A549 (cell line): Measurements from ENCODE around the gene KIF4A. TPM values are rescaled to one million over a fixed set of nuclear protein-coding genes. Genes with fewer than 3 reads are reported as not detected.

Experiments
- ATAC-seq, 2 experiments: fragments of 200-7000 bp in 1 of 2; fragments of >200 bp in 1 of 2; cut with Nextera tagmentation in 1 of 2; cut with Tn5 transposase in 1 of 2; 3 replicates each; pipeline versions ENCODE4 v1.8.0 to v1.9.1; 2018 to 2020; ENCODE audit warnings: mild to moderate bottlenecking in 1 of 2, moderate library complexity in 1 of 2
- CTCF ChIA-PET: fragments of 300-600 bp; sonication (Branson Sonifier 250); formaldehyde crosslinking; extraction: SDS; loops from one replicate; lab custom pipeline; 2021; ENCODE audit warnings: antibody characterized with exemption, inconsistent platforms; lab: Yijun Ruan, JAX
- POLR2A ChIA-PET: fragments of 350-600 bp; formaldehyde crosslinking; extraction: SDS; loops from one replicate; lab custom pipeline; 2021; ENCODE audit warnings: antibody characterized with exemption, inconsistent platforms; lab: Yijun Ruan, JAX
- DNase-seq, 2 experiments: peaks; one replicate each; pipeline versions ENCODE4 v3.0.0 to v3.0.0-alpha.2; 2011 to 2016; ENCODE audit warnings: low read depth in 1 of 2, low spot score in 1 of 2
- FAIRE-seq: peaks from 2 replicates; lab custom pipeline; 2011; peaks lifted over from hg19 to GRCh38; lab: Jason Lieb, UNC
- H3K27ac ChIP-seq, 2 experiments: fragments of >200 bp; sonication (Bioruptor Twin); formaldehyde crosslinking; 3 replicates each; pipeline ENCODE4 v1.5.1; 2016 to 2017
- H3K4me1 ChIP-seq: fragments of >200 bp; sonication (Bioruptor Twin); formaldehyde crosslinking; 3 replicates; pipeline ENCODE4 v1.6.1; 2016
- H3K4me2 ChIP-seq: fragments of >200 bp; sonication (Bioruptor Twin); formaldehyde crosslinking; 3 replicates; pipeline ENCODE4 v1.6.1; 2016
- H3K4me3 ChIP-seq: fragments of >200 bp; sonication (Bioruptor Twin); formaldehyde crosslinking; 3 replicates; pipeline ENCODE4 v1.5.1; 2016
- H3K9me3 ChIP-seq: fragments of >200 bp; sonication (Bioruptor Twin); formaldehyde crosslinking; 3 replicates; pipeline ENCODE4 v1.6.1; 2016
- BCL3 ChIP-seq: fragments of >200 bp; sonication (Bioruptor Twin); formaldehyde crosslinking; IDR thresholded peaks from 3 replicates; pipeline ENCODE4 v1.6.1; 2016
- CTCF ChIP-seq: fragments of >200 bp; sonication (Bioruptor Twin); formaldehyde crosslinking; IDR thresholded peaks from 3 replicates; pipeline ENCODE4 v1.5.1; 2016
- EHF ChIP-seq: fragments of 250-450 bp; sonication (Bioruptor Pico); IDR thresholded peaks from 2 replicates; pipeline ENCODE4 v1.5.0; 2020; ENCODE audit warnings: mild to moderate bottlenecking
- EHMT2 ChIP-seq: fragments of 200-600 bp; sonication (generic); IDR thresholded peaks from 2 replicates; pipeline ENCODE4 v1.6.1; 2016; ENCODE audit warnings: antibody characterized with exemption, low read depth, mild to moderate bottlenecking, moderate library complexity
- HDAC2 ChIP-seq: fragments of 200-600 bp; sonication (generic); IDR thresholded peaks from 2 replicates; pipeline ENCODE4 v1.6.1; 2016
- NR3C1 ChIP-seq: fragments of >200 bp; sonication (Bioruptor Twin); formaldehyde crosslinking; IDR thresholded peaks from 3 replicates; pipeline ENCODE4 v1.6.1; 2017
- PHF8 ChIP-seq: fragments of 200-600 bp; sonication (generic); IDR thresholded peaks from 2 replicates; pipeline ENCODE4 v1.6.1; 2016; ENCODE audit warnings: low read depth, mild to moderate bottlenecking, antibody characterized with exemption, moderate library complexity, borderline replicate concordance
- RAD21 ChIP-seq, 2 experiments: fragments of >200 bp in 1 of 2; sonication (Bioruptor Twin) in 1 of 2; formaldehyde crosslinking in 1 of 2; IDR thresholded peaks in 1 of 2; conservative IDR thresholded peaks in 1 of 2; 2 replicates in 1 of 2; 3 replicates in 1 of 2; pipeline ENCODE4 v1.6.1; 2012 to 2018; ENCODE audit warnings: inconsistent platforms in 1 of 2
- RNF2 ChIP-seq: fragments of 200-600 bp; sonication (generic); IDR thresholded peaks from 2 replicates; pipeline ENCODE4 v1.6.1; 2016; ENCODE audit warnings: low read depth, mild to moderate bottlenecking, antibody characterized with exemption, moderate library complexity, borderline replicate concordance
- SMC3 ChIP-seq: fragments of >200 bp; sonication (Bioruptor Twin); formaldehyde crosslinking; IDR thresholded peaks from 3 replicates; pipeline ENCODE4 v1.6.1; 2018; ENCODE audit warnings: inconsistent platforms
- ZFP36 ChIP-seq: fragments of 450-650 bp; IDR thresholded peaks from 2 replicates; pipeline ENCODE4 v1.6.1; 2014; ENCODE audit warnings: borderline replicate concordance; ENCODE audit not compliant: partially characterized antibody
- ZSCAN20 ChIP-seq: fragments of 250-450 bp; sonication (Bioruptor Pico); IDR thresholded peaks from 2 replicates; pipeline ENCODE4 v1.8.0; 2022; ENCODE audit warnings: mild to moderate bottlenecking, moderate library complexity
- WGBS: methylation state at CpG from one replicate; pipeline ENCODE4 v1.1.6; 2017; ENCODE audit errors: missing lambda C conversion rate; 5-methylcytosine and 5-hydroxymethylcytosine counted together
- polyA plus RNA-seq, 4 experiments: library from polyadenylated mRNA; depleted of rRNA in 3 of 4; stranded (reverse); fragments of >200 nt; fragmentation: RNase III in 1 of 4; extraction: RNeasy Plus Mini Kit Qiagen cat#74134 plus additional on column Dnase treatment in 1 of 4; gene quantifications; 2 replicates in 3 of 4; 3 replicates in 1 of 4; pipeline ENCODE4 v1.2.3, GENCODE V29; 2011 to 2017
- TF ChIP-seq, protein P1 (sequence below): IDR thresholded peaks from 2 replicates; pipeline ENCODE4 v1.6.1; 2012; ENCODE audit warnings: low read depth, borderline replicate concordance

The KIF4A gene
- polyA plus RNA-seq, 2 of the 4 experiments (the other 2 are of a cell fraction): 27.9 to 46.6 TPM

- ChIA-PET CTCF (interaction anchor here (1.4 to 2.0 kb wide), 2 partner anchors 89 to 124 kb away, joined by 3 to 5 read pairs; partner anchors contain the start of gene IGBP1), POLR2A (no interaction called here)
- FAIRE-seq (peak; percentile 54), DNase-seq (no peak), ATAC-seq (no peak)
- WGBS: 51% methylated on average over 3 of the region's 5 CpGs
- TF ChIP-seq EHF (CRISPR knock-in tag): no peak
- TF ChIP-seq, protein P1, sequence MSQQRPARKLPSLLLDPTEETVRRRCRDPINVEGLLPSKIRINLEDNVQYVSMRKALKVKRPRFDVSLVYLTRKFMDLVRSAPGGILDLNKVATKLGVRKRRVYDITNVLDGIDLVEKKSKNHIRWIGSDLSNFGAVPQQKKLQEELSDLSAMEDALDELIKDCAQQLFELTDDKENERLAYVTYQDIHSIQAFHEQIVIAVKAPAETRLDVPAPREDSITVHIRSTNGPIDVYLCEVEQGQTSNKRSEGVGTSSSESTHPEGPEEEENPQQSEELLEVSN: no peak
- TF ChIP-seq EHMT2: no peak
- TF ChIP-seq ZSCAN20 (CRISPR knock-in tag): no peak
- no peak for TF ChIP-seq PHF8
- no peak for TF ChIP-seq HDAC2
- TF ChIP-seq NR3C1: no peak
- no peak overlapping the region for H3K4me2 ChIP-seq
- H3K9me3 ChIP-seq: no peaks in the 10 kb centered on the region
- peaks cover 5% of the 10 kb centered on the region; the same call in 1 of the 3 replicates for H3K4me1 ChIP-seq
- H3K4me3 ChIP-seq: no peak overlapping the region
- H3K27ac ChIP-seq: no peak overlapping the region
These were observed 32.2 kb upstream of the KIF4A start for GRCh38 chrX:70257423-70258288.

- H3K4me1 ChIP-seq: no peaks in the 10 kb centered on the region
- ChIA-PET POLR2A (no interaction called here), CTCF (interaction anchor here (0.6 to 1.1 kb wide), 2 partner anchors 63 to 426 kb away, joined by 3 read pairs; no protein-coding TSS in a partner anchor)
- no peak within 1 kb of the TSS for H3K4me3 ChIP-seq
- WGBS: 52% methylated on average over 3 of the region's 4 CpGs
- no peak within 1 kb of the TSS for H3K27ac ChIP-seq
- no peak for FAIRE-seq
- H3K4me2 ChIP-seq: no peak within 1 kb of the TSS
- no peaks in the 10 kb centered on the region for H3K9me3 ChIP-seq
- no peak for ATAC-seq
- TF ChIP-seq BCL3: no peak
- TF ChIP-seq RNF2: no peak
- no peak for DNase-seq
These were observed 29.8 kb upstream of the KIF4A start, which contains the start of gene P2RY4 for GRCh38 chrX:70260104-70260503. TSS of gene P2RY4 (minus strand) at chrX:70260204. CDS start at chrX:70259624, 580 bp downstream.

DNA sequence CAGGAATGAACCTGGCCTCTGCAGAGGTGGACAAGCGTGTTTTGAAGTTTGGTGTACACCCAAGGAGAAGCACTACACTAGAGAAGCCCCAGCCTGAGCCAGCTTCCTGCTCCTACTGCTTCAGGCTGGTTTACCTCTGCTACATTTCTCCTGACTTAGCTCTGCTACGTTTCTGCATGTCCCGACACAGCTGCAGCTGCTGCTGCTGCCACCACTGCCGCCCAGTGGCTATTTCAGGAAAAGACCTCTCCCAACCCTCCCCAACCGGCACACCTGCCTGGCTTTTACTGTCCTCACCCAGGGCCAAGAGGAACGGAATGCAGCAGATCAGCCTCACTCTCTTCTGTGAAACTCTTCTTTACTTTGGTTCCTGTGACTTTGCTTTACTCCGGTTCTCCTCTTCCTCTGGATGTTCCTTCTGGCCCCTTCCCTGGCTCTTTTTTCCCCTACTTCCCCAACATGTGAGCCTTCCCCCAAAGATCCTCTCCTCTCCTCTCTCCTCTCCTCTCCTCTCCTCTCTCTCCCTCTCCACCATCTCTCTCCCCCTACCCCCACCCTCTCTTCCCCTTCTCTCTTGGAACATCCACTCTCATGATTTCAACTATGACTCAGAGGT, 26.8 kb upstream of the KIF4A start:
- ChIA-PET POLR2A (interaction anchor here (1.1 kb wide), 1 partner anchor 129 kb away, joined by 3 read pairs; the partner anchor contains the start of gene IGBP1), CTCF (interaction anchor here (0.6 to 2.2 kb wide), 6 partner anchors 11 to 130 kb away, joined by 3 to 10 read pairs (median 4); partner anchors contain the start of gene IGBP1)
- FAIRE-seq (peak; percentile 91), ATAC-seq (peak; percentile 91 to 96), DNase-seq (peak; percentile 42 to 56)
- Histone ChIP-seq H3K4me1 (no peaks in the 10 kb centered on the region), H3K4me3 (no peak overlapping the region), H3K9me3 (no peaks in the 10 kb centered on the region), H3K27ac (no peak overlapping the region), H3K4me2 (no peak overlapping the region)
- 10% methylated on average over 7 of the region's 7 CpGs for WGBS
- TF ChIP-seq RAD21 (conservative IDR thresholded peaks at IDR 0.05 in 1 of 2, IDR thresholded peaks at IDR 0.05 in 1 of 2): peak; percentile 60 to 67
- peak; percentile 67 for TF ChIP-seq SMC3
- peak; percentile 42 for TF ChIP-seq CTCF
- no peak for TF ChIP-seq ZFP36
